Measurements from ENCODE around the gene LTA.

Gene LTA

GRCh38 chr6:31572041-31572911, at the start of gene LTA:
Gene LTA (plus strand): TSS chr6:31572289. CDS start chr6:31572743, 454 bp downstream.
- no peak for DNase-seq (ENCODE audit: low spot score)

DNA sequence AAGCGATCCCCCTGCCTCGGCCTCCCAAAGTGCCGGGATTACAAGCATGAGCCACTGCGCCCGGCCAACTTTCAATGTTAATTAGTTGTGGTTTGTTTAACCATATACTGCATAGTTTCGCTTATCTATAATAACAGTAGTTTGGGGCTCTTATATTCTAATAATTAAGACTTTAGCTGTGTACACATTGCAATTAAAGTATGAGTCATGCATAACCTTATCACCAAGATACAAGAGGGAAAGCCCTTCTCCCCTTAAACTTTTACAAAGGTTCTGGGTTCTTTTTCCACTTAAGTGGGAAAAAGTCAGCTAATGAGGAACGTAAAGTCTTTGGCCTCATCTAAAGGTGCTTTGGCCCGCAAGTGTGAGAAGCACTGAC, 46.5 kb upstream of the LTA start:
- no peak for DNase-seq (ENCODE audit: low spot score)

- DNase-seq (ENCODE audit: low spot score): peak; percentile 46
Observed at GRCh38 chr6:31525932-31526591, 46.0 kb upstream of the LTA start.

- DNase-seq (ENCODE audit: low spot score): no peak
Observed at GRCh38 chr6:31528307-31528777, 43.7 kb upstream of the LTA start.

DNA sequence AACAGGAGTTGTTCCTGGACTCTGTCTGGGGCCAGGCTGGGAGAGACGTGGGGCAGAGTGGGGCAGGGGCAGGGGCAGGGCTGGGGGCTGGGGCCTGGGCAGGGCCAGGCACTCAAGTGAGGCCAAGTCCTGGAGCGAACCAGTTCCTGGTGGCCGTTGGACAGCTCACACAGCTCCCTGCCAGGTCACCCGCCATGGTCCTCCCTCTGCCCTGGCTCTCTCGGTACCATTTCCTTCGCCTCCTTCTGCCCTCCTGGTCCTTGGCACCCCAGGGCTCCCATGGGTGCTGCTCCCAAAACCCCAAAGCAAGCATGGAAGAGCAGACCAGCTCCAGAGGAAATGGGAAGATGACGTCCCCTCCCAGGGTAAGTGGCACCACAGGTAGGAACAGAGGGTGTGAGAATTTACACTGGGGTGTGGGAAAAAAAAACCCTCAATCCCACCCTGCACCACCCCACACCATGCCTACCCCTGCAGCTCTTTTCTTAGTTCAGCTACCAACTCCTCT, 43.2 kb upstream of the LTA start, which contains the start of gene MCCD1:
Gene MCCD1, plus strand, starts transcription at position 142 of the 508 bp plus-strand sequence. Its CDS starts 53 bp downstream, at position 195.
- DNase-seq (ENCODE audit: low spot score): peak; percentile 19

GRCh38 chr6:31529329-31530150, 42.5 kb upstream of the LTA start:
- peak; percentile 19 for DNase-seq (ENCODE audit: low spot score)

DNA sequence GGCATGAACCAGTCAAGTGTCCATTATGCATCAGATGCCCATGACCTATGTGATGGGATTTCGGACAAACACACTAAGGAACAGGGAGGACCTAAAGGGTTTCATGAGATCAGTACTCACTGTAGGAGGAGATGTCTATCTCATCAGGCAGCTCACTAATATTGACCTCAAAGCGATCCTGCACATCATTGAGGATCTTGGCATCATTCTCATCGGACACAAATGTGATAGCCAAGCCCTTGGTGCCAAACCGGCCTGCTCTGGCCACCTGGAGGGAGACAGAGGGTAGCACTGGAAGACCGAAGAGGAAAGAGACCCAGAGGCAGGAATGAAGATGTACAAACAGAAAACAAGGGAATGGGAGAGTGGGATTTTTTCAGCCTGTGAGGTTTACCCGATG, 41.4 kb upstream of the LTA start:
- DNase-seq (ENCODE audit: low spot score): no peak

- no peak for DNase-seq (ENCODE audit: low spot score)
Observed at GRCh38 chr6:31531162-31531561, 40.9 kb upstream of the LTA start.

GRCh38 chr6:31531771-31532643, 40.1 kb upstream of the LTA start:
- DNase-seq (ENCODE audit: low spot score): no peak

DNA sequence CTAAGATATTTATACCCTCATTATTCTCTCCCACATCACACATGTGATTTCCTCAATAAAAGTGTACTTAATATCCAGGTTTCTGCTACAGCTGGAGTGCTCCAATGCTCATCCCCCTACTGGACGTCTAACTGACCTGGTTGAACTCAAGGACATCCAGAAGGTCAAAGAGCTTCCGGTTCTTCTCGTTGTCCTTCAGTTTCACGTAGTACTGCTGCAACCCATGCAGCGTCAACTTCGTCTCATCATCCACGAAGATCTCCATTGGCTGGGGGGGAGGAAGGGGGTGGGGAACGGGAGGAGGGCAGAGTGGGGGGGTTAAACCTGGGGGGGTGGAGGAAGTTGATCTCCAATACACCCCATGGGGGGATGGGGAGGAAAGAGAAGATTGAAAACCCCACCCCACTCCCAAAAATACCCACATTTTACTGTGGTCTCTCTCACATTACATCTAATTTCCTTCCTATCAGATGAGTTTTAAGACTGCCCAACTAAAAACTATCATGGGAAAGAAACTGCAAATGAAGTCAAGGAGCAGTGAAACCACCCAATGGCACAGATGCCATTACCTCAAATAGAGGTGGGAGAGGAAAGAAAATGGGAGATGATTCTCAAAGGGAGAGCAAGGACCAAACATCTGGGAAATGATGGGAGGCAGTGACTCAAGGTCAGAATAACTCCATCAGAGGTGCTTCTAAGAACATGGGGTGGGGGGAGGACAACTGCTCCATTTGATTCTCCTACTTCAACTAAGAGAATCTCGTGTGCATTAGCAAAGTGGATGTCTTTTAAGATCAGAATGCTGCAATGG, 39.2 kb upstream of the LTA start:
- DNase-seq (ENCODE audit: low spot score): no peak

GRCh38 chr6:31533455-31533841, 38.6 kb upstream of the LTA start:
- DNase-seq (ENCODE audit: low spot score): no peak

DNA sequence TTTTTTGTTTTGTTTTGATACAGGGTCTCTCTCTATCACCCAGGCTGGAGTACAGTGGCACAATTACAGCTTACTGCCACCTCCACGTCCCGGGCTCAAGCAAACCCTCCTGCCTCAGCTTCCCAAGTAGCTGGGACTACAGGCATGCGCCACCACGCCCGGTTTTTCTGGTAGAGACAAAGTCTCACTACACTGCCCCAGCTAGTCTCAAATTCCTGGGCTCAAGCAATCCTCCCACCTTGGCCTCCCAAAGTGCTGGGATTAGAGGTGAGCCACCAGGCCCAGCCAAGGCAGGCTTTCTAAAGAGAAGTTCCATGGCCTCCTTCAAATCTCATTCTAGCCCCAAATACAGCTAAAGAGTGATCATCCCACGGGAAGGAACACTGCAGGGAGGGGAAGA, 38.1 kb upstream of the LTA start:
- no peak for DNase-seq (ENCODE audit: low spot score)

DNA sequence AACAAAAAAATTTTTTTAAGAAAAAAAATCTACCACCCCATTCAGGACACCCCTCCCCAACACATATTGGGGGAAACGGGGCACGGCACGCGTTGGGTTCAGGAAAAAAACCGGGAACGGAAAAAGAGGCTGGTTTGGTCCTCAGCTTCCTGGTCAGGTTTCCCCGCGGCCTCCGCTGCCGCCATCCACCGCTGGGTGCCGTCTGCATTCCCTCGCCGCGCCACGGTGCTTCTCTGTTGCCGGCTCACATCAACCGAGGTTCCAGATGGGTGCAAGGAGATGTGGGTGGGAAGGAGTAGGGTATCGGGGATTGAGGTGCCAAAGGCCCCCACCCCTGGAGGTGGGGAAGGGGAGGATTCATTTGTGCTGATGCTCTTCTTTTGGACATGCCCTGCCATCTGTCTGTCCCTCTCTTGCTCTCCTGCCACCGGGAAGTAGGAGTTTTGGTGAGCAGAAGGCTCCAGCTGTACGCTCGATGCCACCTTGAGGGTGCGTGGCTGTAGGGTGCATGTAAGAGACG, 37.5 kb upstream of the LTA start:
- DNase-seq (ENCODE audit: low spot score): no peak

GRCh38 chr6:31535538-31536324, 36.4 kb upstream of the LTA start:
- DNase-seq (ENCODE audit: low spot score): no peak

DNA sequence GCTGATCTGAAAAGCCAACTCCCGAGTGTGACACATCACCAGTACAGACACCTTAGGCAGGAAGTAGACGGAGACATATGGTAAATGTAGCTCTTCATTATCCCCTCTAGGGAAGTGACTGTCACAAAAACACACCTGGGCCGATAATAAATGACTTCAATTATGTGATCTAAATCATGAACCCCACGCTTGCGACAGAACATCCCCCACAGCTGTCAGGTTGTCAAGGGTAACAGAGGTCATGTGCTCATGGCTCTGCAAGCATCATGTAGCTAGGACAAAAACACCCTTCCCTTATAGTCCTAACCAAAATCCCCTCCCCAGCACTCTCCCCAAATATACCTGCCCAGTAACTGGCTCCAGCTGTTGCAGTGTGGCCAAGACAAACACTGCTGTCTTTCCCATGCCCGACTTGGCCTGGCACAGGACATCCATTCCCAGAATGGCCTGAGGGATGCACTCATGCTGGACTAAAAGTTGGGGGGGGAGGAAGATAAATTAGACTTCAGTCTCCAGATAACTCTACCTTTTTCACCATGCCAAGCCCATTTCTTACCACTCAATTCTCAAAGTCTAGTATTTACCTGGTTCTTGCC, 33.2 kb upstream of the LTA start:
- DNase-seq (ENCODE audit: low spot score): no peak

GRCh38 chr6:31540640-31541039, 31.4 kb upstream of the LTA start:
- DNase-seq (ENCODE audit: low spot score): no peak

GRCh38 chr6:31541059-31541657, 30.9 kb upstream of the LTA start:
- DNase-seq (ENCODE audit: low spot score): peak; percentile 48
